Endothelial cell of umbilical vein (primary cell): ENCODE measurements around the gene CHMP4B. TPM values are rescaled to one million over a fixed set of nuclear protein-coding genes. Genes with fewer than 3 reads are reported as not detected.

Experiments
- BruUV-seq: library from RNA; stranded (reverse); fragments of 400-500 nt; replicated peaks from 2 replicates; lab custom pipeline; 2021; lab: Mats Ljungman, UMichigan
- CTCF ChIA-PET: fragments of 300-600, 350-600 bp; sonication (Branson Sonifier 250); formaldehyde crosslinking; loops from one replicate; lab custom pipeline; 2021; ENCODE audit warnings: antibody characterized with exemption, inconsistent platforms; lab: Charles Lee
- POLR2A ChIA-PET: fragments of 300-600, 350-600 bp; sonication (Branson Sonifier 250); formaldehyde crosslinking; loops from one replicate; lab custom pipeline; 2021; ENCODE audit warnings: antibody characterized with exemption, inconsistent platforms; lab: Charles Lee
- DNase-seq: peaks from one replicate; pipeline ENCODE4 v3.0.0-alpha.2; 2011; ENCODE audit warnings: low read depth, low spot score
- FAIRE-seq: peaks from 2 replicates; lab custom pipeline; 2011; peaks lifted over from hg19 to GRCh38; lab: Jason Lieb, UNC
- H2AFZ ChIP-seq: 2 replicates; pipeline ENCODE4 v1.6.0; 2012; ENCODE audit warnings: low read depth, low read length, control low read depth, inconsistent platforms
- H3K27ac ChIP-seq: 2 replicates; pipeline ENCODE4 v1.5.1; 2011; ENCODE audit warnings: low read depth, mild to moderate bottlenecking, control low read depth, low read length, moderate library complexity; ENCODE audit not compliant: insufficient read depth
- H3K27me3 ChIP-seq, 2 experiments: 2 replicates each; pipeline versions ENCODE4 v1.6.0 to v1.6.1; 2011; ENCODE audit warnings: low read length in 2 of 2, mixed read lengths in 1 of 2; ENCODE audit not compliant: control insufficient read depth in 2 of 2, insufficient read depth in 2 of 2
- H3K36me3 ChIP-seq, 2 experiments: 2 replicates in 1 of 2; 3 replicates in 1 of 2; pipeline ENCODE4 v1.5.1; 2011; ENCODE audit warnings: low read length in 2 of 2, mild to moderate bottlenecking in 1 of 2, moderate library complexity in 1 of 2; ENCODE audit not compliant: control insufficient read depth in 2 of 2, insufficient read depth in 2 of 2; ENCODE audit errors: extremely low read depth in 1 of 2
- H3K4me1 ChIP-seq: 3 replicates; pipeline ENCODE4 v1.5.1; 2011; ENCODE audit warnings: mild to moderate bottlenecking, low read length; ENCODE audit not compliant: control insufficient read depth, insufficient read depth; ENCODE audit errors: extremely low read depth
- H3K4me2 ChIP-seq: 2 replicates; pipeline ENCODE4 v1.6.1; 2011; ENCODE audit warnings: low read length, control low read depth, mixed read lengths; ENCODE audit not compliant: insufficient read depth
- H3K4me3 ChIP-seq, 3 experiments: fragments of 200-600 bp in 1 of 3; sonication (generic), shearing (Covaris generic) in 1 of 3; replicated peaks in 1 of 3; 2 replicates each; pipeline ENCODE4 v1.5.1; 2011 to 2016; ENCODE audit warnings: control low read depth in 3 of 3, low read length in 3 of 3, mild to moderate bottlenecking in 2 of 3, inconsistent platforms in 1 of 3, low read depth in 1 of 3, moderate library complexity in 1 of 3; ENCODE audit not compliant: insufficient read depth in 1 of 3
- H3K79me2 ChIP-seq: 2 replicates; pipeline ENCODE4 v1.6.0; 2012; ENCODE audit warnings: low read length, inconsistent platforms; ENCODE audit not compliant: control insufficient read depth, insufficient read depth
- H3K9ac ChIP-seq: replicated peaks from 2 replicates; pipeline ENCODE3; 2011; ENCODE audit warnings: low read length, control low read depth; ENCODE audit not compliant: insufficient read depth; ENCODE audit errors: extremely low read depth
- H3K9me1 ChIP-seq: replicated peaks from 3 replicates; pipeline ENCODE4 v1.6.0; 2011; ENCODE audit warnings: mild to moderate bottlenecking, low read length; ENCODE audit not compliant: control insufficient read depth, insufficient read depth; ENCODE audit errors: extremely low read depth
- H3K9me3 ChIP-seq: replicated peaks from 2 replicates; pipeline ENCODE4 v1.5.1; 2012; ENCODE audit warnings: low read length, inconsistent platforms; ENCODE audit not compliant: control insufficient read depth, insufficient read depth
- H4K20me1 ChIP-seq: replicated peaks from 2 replicates; pipeline ENCODE3; 2011; ENCODE audit warnings: mild to moderate bottlenecking, low read length; ENCODE audit not compliant: control insufficient read depth, insufficient read depth; ENCODE audit errors: extremely low read depth
- CTCF ChIP-seq, 2 donors: IDR thresholded peaks; 1 replicate in 1 of 2; 2 replicates in 1 of 2; pipeline ENCODE4 v1.5.1; 2011; ENCODE audit warnings: low read length in 2 of 2, mild to moderate bottlenecking in 2 of 2, moderate library complexity in 2 of 2, control low read depth in 1 of 2, inconsistent platforms in 1 of 2, low read depth in 1 of 2; ENCODE audit not compliant: insufficient read depth in 1 of 2; ENCODE audit errors: extremely low read depth in 1 of 2
- EZH2 ChIP-seq: IDR thresholded peaks from 2 replicates; pipeline ENCODE4 v1.6.1; 2012; ENCODE audit warnings: borderline replicate concordance, low read depth, mild to moderate bottlenecking, moderate library complexity, low read length, inconsistent platforms; ENCODE audit not compliant: severe bottlenecking
- FOS ChIP-seq: IDR thresholded peaks from 2 replicates; pipeline ENCODE4 v1.6.1; 2011; ENCODE audit warnings: mild to moderate bottlenecking, low read length, moderate library complexity, borderline replicate concordance; ENCODE audit not compliant: insufficient read depth
- GATA2 ChIP-seq: IDR thresholded peaks from 2 replicates; pipeline ENCODE4 v1.7.0; 2011; ENCODE audit warnings: low read depth, mild to moderate bottlenecking, moderate library complexity, mixed read lengths, low read length; ENCODE audit not compliant: insufficient read length, insufficient read depth
- JUN ChIP-seq: IDR thresholded peaks from 2 replicates; pipeline ENCODE4 v1.6.1; 2011; ENCODE audit warnings: borderline replicate concordance, low read depth; ENCODE audit not compliant: insufficient read length, insufficient read depth
- MAX ChIP-seq: IDR thresholded peaks from 2 replicates; pipeline ENCODE4 v1.6.1; 2011; ENCODE audit not compliant: insufficient read depth, insufficient read length
- MYC ChIP-seq: IDR thresholded peaks from one replicate; pipeline ENCODE4 v1.6.1; 2011; ENCODE audit warnings: mild to moderate bottlenecking, low read depth, low read length
- POLR2A ChIP-seq: IDR thresholded peaks from 2 replicates; pipeline ENCODE4 v1.6.1; 2012; ENCODE audit warnings: low read depth, mild to moderate bottlenecking, control low read depth, low read length
- POLR2AphosphoS5 ChIP-seq: IDR thresholded peaks from 2 replicates; pipeline ENCODE4 v1.6.1; 2012; ENCODE audit warnings: low read depth, mild to moderate bottlenecking, control low read depth, low read length, moderate library complexity; ENCODE audit not compliant: insufficient read depth
- dilution Hi-C: fragments of 300-500 bp; cut with MboI; formaldehyde crosslinking; loops from one replicate; pipeline ENCODE4 v1.15.0; 2019; ENCODE audit warnings: low sequenced_read_pairs; ENCODE audit not compliant: extremely low pct_ligation_motif_present
- intact Hi-C: fragments of 100-400 bp; cut with micrococcal nuclease; formaldehyde crosslinking; loops from one replicate; pipeline ENCODE4 v1.10.0; 2022
- polyA plus RNA-seq, 4 experiments: library from polyadenylated mRNA; depleted of rRNA in 3 of 4; stranded (reverse) in 3 of 4; unstranded in 1 of 4; fragments of >200 nt; gene quantifications; 2 replicates each; pipeline versions ENCODE4 v1.2.1 to v1.2.3, GENCODE V29; 2011 to 2012; ENCODE audit warnings: missing spikeins in 1 of 4
- total RNA-seq: library from RNA; stranded (reverse); gene quantifications from 2 replicates; pipeline ENCODE4 v1.2.3, GENCODE V29; 2021

The CHMP4B gene
- total and polyA plus RNA-seq, 2 donors (not counting 3 experiments of a cell fraction or from before 2014, with no cell fraction given) = 64.7 to 112 TPM

GRCh38 chr20:33850159-33850558 is 39.0 kb downstream of the CHMP4B start:
- Histone ChIP-seq H3K9ac (no peak overlapping the region), H3K4me2 (no peak overlapping the region), H3K27ac (no peak overlapping the region), H3K36me3 (peaks cover 20 to 36% of the 10 kb centered on the region in 2 experiments), H3K27me3 (no peaks in the 10 kb centered on the region), H3K79me2 (peaks cover 52% of the 10 kb centered on the region), H3K4me1 (no peaks in the 10 kb centered on the region), H3K9me3 (no peaks in the 10 kb centered on the region), H2AFZ (no peak overlapping the region), H3K9me1 (no peaks in the 10 kb centered on the region), H4K20me1 (peaks cover 8% of the 10 kb centered on the region), H3K4me3 (no peak overlapping the region)
- dilution Hi-C loops (no loop called here), intact Hi-C loops (no loop called here)
- no peak for FAIRE-seq
- POLR2A ChIA-PET = no interaction called here
- BruUV-seq = no TSS peak
- no peak for DNase-seq
- CTCF ChIA-PET = no interaction called here
- TF ChIP-seq POLR2A (no peak), JUN (no peak), FOS (no peak), MAX (no peak), MYC (no peak), POLR2AphosphoS5 (no peak), CTCF (IDR thresholded peaks at IDR 0.05; ENCODE audit: extremely low read depth in 1 of 2, insufficient read depth in 1 of 2, low read depth in 1 of 2, low read length in 2 of 2) (no peak), GATA2 (no peak), EZH2 (no peak)
